Measurements from ENCODE around the gene PRSS36.

GRCh38 chr16:31187808-31188189, 37.9 kb upstream of the PRSS36 start:
- no peak for TF ChIP-seq ESRRA (CRISPR knock-in tag; IDR thresholded peaks at IDR 0.05; ENCODE audit: borderline replicate concordance)
- no peak for TF ChIP-seq MAX (CRISPR knock-in tag; IDR thresholded peaks at IDR 0.05)
- TF ChIP-seq CTCF (IDR thresholded peaks at IDR 0.05): no peak
- no peak for TF ChIP-seq OVOL2 (CRISPR knock-in tag; IDR thresholded peaks at IDR 0.05; ENCODE audit: borderline replicate concordance)
- TF ChIP-seq CREM (CRISPR knock-in tag; IDR thresholded peaks at IDR 0.05): no peak
- no peak for TF ChIP-seq ATF1 (CRISPR knock-in tag; IDR thresholded peaks at IDR 0.05)
- no peak for TF ChIP-seq ATF3 (CRISPR knock-in tag; conservative IDR thresholded peaks at IDR 0.05)
- TF ChIP-seq STAT6 (CRISPR knock-in tag; conservative IDR thresholded peaks at IDR 0.05; ENCODE audit: low read depth): no peak
- no peak for TF ChIP-seq IRF2 (CRISPR knock-in tag; IDR thresholded peaks at IDR 0.05; ENCODE audit: borderline replicate concordance, low read depth)
- no peak for TF ChIP-seq NR3C1 (CRISPR knock-in tag; conservative IDR thresholded peaks at IDR 0.05; ENCODE audit: low read depth)
- TF ChIP-seq USF2 (CRISPR knock-in tag; IDR thresholded peaks at IDR 0.05): no peak
- TF ChIP-seq ATF2 (CRISPR knock-in tag; IDR thresholded peaks at IDR 0.05; ENCODE audit: borderline replicate concordance, low read depth): no peak
- no peak for TF ChIP-seq PRDM15 (CRISPR knock-in tag; IDR thresholded peaks at IDR 0.05)
- TF ChIP-seq HMGXB4 (CRISPR knock-in tag; IDR thresholded peaks at IDR 0.05): no peak
